Femur (tissue), 1 donor: ENCODE measurements around the gene WTAP.
"Not testable (repeated sequence)": the region's sequence is repeated elsewhere in the genome, so short reads cannot be mapped to it uniquely, and the experiment has no call there.

Experiments used
- DNase-seq: peaks from one replicate; pipeline ENCODE4 v3.0.0-alpha.2; 2017

Gene WTAP

DNA sequence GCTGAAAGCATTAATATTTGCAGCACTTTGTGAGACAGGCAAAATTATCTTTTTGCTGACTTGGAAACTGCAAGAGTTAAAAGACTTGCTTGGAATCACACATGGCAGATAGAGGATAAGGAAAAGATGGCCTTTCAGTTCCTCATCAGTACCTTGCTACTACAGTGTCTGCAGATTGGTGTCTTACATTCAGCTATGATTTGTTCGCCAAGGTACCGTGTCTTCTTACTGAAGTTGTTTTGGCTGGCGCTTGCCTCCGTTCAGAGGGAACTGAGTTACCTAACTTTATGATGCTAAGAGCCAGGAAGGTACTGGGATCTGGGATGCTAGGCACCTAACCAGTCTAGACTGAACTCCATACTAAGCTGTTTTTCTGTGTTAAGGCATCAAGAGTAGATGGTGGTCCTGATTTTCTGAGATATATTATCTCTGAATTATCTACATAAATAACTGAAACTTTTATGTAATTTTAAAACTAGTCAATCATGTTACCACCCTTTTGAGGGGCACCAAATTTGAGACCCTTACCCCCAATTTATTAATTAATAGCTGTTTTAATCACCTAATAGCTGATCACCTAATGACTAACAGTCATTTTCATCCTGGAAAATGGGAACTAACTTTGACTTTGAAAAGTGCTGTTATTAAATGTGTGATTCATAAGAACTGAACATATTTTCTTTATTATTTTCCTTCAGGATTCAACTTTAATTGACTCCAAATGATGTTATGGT lies 2.5 kb downstream of the WTAP start:
- no peak for DNase-seq

DNA sequence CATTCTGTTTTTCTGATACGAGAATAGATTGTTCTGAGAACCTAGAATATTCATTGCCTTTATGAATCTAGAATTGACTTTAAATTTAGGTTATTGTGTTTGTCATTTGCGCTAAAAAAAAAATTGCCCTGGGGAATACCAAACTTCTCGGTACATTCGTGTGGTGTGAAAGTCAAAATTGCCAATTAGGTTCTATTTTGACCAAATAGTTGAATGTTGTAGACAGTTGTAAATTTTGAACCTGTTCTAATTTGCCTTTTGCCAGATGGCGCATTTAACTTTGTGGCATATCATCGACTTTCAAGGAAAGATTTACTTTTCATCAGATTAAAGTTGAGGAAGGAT lies 3.0 kb downstream of the WTAP start:
- no peak for DNase-seq

DNA sequence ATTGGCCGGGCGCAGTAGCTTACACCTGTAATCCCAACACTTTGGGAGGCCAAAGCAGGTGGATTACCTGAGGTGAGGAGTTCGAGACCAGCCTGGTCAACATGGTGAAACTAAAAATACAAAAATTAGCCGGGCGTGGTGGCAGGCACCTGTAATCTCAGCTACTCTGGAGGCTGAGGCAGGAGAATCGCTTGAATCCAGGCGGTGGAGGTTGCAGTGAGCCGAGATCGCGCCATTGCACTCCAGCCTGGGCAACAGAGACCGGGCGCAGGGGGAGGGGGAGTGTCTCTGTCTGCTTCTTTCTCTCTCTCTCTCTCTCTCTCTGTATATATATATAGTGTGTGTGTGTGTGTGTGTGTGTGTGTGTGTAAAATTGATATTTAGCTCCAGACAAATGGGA lies 5.2 kb downstream of the WTAP start:
- not testable (repeated sequence) for DNase-seq

GRCh38 chr6:159733395-159733794 lies 6.1 kb downstream of the WTAP start:
- not testable (repeated sequence) for DNase-seq

DNA sequence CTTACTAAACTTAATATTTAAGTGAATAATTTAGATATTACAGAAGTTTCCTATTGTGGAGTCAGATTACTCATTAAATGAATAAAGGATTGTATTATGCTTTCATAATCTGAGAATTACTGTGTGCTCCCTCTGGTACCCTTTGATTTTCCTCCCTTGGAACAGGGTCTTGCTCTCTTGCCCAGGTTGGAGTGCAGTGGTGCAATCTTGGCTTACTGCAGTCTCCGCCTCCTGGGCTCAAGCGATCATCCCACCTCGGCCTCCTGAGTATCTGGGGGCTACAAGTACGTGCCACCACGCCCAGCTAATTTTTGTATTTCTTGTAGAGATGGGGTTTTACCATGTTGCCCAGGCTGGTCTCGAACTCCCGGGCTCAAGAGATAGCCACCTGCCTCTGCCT lies 9.6 kb downstream of the WTAP start:
- no peak for DNase-seq

GRCh38 chr6:159739341-159739740 lies 12.0 kb downstream of the WTAP start:
- DNase-seq: no peak

- DNase-seq: no peak
These were observed 14.9 kb downstream of the WTAP start for GRCh38 chr6:159742165-159742564.

DNA sequence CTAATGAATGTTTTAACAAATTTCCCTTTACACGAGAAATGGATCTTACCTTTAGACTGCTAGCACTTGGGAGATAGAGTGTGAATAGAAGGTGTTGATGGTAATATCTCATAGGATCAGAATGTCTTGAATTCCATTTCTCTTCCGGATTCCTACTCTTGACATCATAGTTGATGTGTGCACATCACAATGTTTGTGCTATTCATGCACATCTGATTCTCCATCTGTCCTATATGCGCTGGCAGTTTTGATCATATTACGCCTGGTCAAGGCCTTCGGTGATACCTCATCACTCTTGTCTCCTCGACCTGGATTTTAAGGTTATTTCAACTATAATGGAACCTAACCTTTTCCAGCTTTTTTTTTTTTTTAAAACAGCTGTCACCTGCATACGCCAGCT lies 17.8 kb downstream of the WTAP start:
- DNase-seq: no peak

DNA sequence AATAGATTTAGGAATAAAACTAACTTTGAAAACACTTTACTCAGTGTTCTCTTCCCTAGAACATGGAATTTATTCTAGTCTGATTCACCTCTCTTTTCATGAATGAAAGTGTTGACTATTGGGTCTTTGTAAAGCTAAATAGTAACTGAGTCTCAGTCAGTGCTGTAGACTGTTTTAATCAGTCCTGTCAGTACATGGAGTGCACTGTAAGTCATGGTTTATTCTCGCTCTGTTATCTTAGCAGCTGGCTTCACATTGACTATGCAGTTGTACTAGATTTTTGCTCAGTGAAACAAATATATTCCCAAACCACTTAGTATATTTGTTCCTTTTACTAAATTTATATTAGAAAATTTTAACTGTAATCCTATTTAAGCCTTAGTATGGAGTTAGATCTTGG lies 19.5 kb downstream of the WTAP start:
- no peak for DNase-seq

DNA sequence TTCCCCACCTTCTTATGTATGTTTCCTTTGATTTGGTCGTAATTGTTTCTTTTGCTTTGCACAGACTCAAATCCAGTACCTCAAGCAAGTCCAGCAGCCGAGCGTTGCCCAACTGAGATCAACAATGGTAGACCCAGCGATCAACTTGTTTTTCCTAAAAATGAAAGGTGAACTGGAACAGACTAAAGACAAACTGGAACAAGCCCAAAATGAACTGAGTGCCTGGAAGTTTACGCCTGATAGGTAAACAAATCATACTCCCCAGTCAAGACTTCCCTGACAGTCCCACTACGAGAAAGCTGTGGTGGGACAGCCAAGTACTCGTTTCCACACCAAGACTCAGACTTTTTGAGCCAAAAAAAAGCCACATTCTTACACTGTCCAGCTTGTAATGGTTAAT lies 20.8 kb downstream of the WTAP start:
- DNase-seq: not testable (repeated sequence)

GRCh38 chr6:159751448-159751847 lies 24.1 kb downstream of the WTAP start:
- DNase-seq: no peak

DNA sequence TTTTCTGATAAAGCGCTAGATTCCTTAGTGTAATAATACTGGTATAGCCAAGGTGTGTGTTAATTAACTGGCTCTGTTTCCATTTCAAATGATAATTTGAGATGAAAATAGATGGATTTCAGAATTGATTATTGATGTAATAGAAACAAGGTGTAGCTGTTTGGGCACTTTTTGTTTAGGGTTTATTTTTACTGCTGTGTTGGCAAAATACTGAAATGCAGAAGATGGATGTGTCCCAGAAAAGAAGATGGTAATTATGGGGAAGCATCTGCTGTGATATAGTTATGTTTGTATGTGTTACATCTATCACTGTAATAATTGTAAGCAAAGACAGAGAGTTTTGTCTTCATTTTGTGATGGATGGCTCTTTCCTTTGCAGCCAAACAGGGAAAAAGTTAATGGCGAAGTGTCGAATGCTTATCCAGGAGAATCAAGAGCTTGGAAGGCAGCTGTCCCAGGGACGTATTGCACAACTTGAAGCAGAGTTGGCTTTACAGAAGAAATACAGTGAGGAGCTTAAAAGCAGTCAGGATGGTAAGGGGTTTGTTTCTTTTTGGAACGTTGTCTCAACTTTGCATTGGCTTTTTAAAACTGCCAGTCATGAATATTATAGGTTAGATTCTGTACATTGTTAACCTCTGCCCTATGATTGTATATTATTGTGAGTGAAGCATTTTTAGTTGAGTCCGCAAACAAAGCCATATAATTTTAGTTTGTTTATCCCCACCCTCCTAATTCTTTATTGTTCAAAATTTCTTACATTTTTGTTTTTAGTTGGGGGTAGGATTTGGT lies 26.0 kb downstream of the WTAP start:
- DNase-seq: no peak

DNA sequence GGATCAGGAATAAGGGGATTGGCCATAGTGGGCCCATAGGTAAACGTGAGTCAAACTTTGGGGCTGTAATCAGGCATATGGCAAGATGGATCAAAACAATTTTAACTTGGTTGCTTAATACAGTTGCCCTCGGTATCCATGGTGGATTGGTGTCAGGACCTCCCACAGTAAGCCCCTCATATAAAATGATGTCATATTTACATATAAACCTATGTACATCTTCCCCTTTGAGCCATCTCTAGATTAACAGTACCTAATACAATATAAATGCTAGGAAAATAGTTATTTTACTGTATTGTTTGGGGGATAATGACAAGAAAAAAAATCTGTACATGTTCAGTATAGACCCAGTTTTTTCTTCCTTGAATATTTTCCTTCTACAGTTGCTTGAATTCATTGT lies 27.1 kb downstream of the WTAP start:
- DNase-seq: no peak

DNA sequence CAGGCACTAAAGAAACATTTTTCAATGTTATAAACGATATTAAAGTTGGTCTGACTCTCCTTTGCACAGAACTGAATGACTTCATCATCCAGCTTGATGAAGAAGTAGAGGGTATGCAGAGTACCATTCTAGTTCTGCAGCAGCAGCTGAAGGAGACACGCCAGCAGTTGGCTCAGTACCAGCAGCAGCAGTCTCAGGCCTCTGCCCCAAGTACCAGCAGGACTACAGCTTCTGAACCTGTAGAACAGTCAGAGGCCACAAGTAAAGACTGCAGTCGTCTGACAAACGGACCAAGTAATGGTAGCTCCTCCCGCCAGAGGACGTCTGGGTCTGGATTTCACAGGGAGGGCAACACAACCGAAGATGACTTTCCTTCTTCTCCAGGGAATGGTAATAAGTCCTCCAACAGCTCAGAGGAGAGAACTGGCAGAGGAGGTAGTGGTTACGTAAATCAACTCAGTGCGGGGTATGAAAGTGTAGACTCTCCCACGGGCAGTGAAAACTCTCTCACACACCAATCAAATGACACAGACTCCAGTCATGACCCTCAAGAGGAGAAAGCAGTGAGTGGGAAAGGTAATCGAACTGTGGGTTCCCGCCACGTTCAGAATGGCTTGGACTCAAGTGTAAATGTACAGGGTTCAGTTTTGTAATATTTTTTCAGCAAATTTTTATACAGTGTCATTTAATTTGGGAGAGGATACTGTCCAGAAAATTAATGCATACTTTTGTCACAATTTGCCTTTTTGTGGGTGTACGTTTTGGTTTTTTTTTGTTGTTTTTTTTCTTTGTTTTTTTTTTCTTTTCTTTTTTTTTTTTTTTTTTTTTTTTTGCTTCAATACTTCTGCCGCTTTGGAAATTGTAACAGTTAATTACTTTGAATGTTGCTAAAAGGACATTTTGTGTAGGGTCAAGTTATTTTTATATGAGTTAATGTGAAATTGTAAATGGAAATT lies 27.9 kb downstream of the WTAP start:
- DNase-seq: no peak

DNA sequence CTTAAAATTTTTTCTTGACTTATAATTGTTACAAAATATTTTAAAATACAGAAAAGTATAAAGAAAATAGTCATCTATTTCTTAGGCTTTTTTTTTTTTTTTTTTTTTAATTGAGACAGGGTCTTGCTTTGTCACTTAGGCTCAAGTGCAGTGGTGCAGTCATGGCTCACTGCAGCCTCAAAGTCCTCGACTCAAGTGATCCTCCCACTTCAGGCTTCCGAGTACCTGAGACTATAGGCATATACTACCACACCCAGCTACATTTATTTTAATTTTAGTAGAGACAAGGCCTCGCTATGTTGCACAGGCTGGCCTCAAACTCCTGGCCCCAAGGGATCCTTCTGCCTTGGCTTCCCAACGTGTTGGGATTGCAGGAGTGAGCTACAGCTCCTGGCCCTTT lies 29.2 kb downstream of the WTAP start:
- no peak for DNase-seq

GRCh38 chr6:159758031-159759001 lies 31.0 kb downstream of the WTAP start:
- DNase-seq: no peak

DNA sequence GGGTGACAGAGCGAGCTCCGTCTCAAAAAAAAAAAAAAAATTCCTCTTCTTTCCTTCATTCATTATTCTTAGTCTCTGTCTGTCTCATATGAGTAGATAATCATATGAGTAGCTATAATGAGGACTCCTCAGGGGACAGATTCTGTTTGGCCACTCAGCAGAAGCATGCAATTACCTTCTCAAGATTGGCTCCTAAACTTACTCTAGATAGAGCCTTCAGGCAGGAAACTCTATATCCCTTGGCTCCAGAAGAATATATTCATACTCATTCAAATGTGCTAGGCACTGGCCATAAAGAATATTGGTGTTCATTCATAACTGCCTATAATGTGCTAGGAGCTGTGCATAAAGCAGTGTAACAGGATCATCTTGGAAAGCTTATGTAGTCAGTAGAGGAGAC lies 32.3 kb downstream of the WTAP start:
- DNase-seq: no peak

DNA sequence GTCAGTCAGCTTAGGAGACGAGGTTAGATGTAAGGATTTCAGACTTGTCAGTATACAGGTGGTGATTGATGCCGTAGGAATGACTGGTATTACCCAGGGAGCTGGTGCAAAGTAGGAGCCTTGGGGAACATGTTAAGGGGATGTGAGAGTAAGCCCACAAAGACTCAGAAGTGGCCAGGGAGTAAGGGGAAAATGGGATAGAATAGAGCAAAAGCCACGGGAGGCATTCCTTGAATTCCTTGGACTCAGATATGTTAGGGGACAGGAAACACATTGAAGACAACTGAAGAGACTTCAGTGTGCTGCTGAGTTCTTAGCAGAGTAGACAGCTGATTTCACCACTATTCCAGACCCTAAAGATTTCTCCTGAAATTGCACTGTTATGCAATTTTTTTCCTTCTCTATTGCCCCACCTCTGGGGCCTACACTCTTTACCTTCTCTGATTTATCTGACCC lies 33.3 kb downstream of the WTAP start:
- DNase-seq: no peak

GRCh38 chr6:159761129-159761872 lies 34.0 kb downstream of the WTAP start:
- no peak for DNase-seq

GRCh38 chr6:159761873-159762680 lies 34.8 kb downstream of the WTAP start, which contains the start of gene ACAT2:
Gene ACAT2, plus strand, starts transcription at chr6:159762045. Its CDS starts 43 bp downstream, at chr6:159762088.
- DNase-seq: peak; percentile 97
